Hepatocyte (in vitro differentiated cells): Measurements from ENCODE around the gene PIGK.

ENCODE experiments used
- CTCF ChIP-seq: fragments of 200-600 bp; sonication (generic); IDR thresholded peaks from 2 replicates; pipeline ENCODE4 v1.5.1; 2016; ENCODE audit warnings: antibody characterized with exemption, mild to moderate bottlenecking; ENCODE audit not compliant: poor library complexity
- EZH2 ChIP-seq: fragments of 200-600 bp; sonication (generic); IDR thresholded peaks from 2 replicates; pipeline ENCODE4 v1.6.1; 2016; ENCODE audit warnings: antibody characterized with exemption, mild to moderate bottlenecking, borderline replicate concordance

GRCh38 chr1:77168358-77168757 is 50.9 kb downstream of the PIGK start:
- TF ChIP-seq CTCF (no peak), EZH2 (no peak)
